Umbilical cord (tissue), 2 donors: ENCODE measurements around the gene GGT7. TPM values are rescaled to one million over a fixed set of nuclear protein-coding genes. Genes with fewer than 3 reads are reported as not detected.
"Not testable (repeated sequence)": the region's sequence is repeated elsewhere in the genome, so short reads cannot be mapped to it uniquely, and the experiment has no call there.

Experiments
- DNase-seq: peaks from one replicate; pipeline ENCODE4 v3.0.0-alpha.2; 2015; ENCODE audit warnings: low spot score
- total RNA-seq: library from RNA; depleted of rRNA; stranded (reverse); fragments of >200 nt; gene quantifications from one replicate; pipeline ENCODE4 v1.2.3, GENCODE V29; 2014; ENCODE audit warnings: low replicate concordance; ENCODE audit not compliant: insufficient read depth

Gene GGT7
- total RNA-seq, 1 donor from 2014 or later = 10.4 TPM

GRCh38 chr20:34848597-34848996 is 24.1 kb downstream of the GGT7 start:
- no peak for DNase-seq

GRCh38 chr20:34843421-34843820 is 29.2 kb downstream of the GGT7 start:
- DNase-seq = no peak

GRCh38 chr20:34842143-34842542 is 30.5 kb downstream of the GGT7 start:
- DNase-seq = no peak

GRCh38 chr20:34834459-34834893 is 38.2 kb downstream of the GGT7 start:
- DNase-seq = peak; percentile 29

- no peak for DNase-seq
These were observed 40.7 kb downstream of the GGT7 start for GRCh38 chr20:34831936-34832335.

- DNase-seq = no peak
These were observed 43.5 kb downstream of the GGT7 start for GRCh38 chr20:34829191-34829590.

GRCh38 chr20:34825530-34826362 is 46.9 kb downstream of the GGT7 start, which contains the start of gene NCOA6:
Gene NCOA6, minus strand, starts transcription at chr20:34825651. Its CDS starts 43,296 bp downstream, at chr20:34782355.
- DNase-seq = peak; percentile 77

GRCh38 chr20:34824806-34825529 is 47.7 kb downstream of the GGT7 start:
- peak; percentile 61 for DNase-seq

- DNase-seq = peak; percentile 67
These were observed 48.2 kb downstream of the GGT7 start for GRCh38 chr20:34824452-34824805.

GRCh38 chr20:34824026-34824425 is 48.6 kb downstream of the GGT7 start:
- no peak for DNase-seq

GRCh38 chr20:34820805-34821578 is 51.7 kb downstream of the GGT7 start:
- no peak for DNase-seq

GRCh38 chr20:34817801-34818200 is 54.9 kb downstream of the GGT7 start:
- no peak for DNase-seq

- no peak for DNase-seq
These were observed 55.6 kb downstream of the GGT7 start for GRCh38 chr20:34817072-34817471.

- DNase-seq = no peak
These were observed 57.0 kb downstream of the GGT7 start for GRCh38 chr20:34815636-34816035.

- no peak for DNase-seq
These were observed 64.1 kb downstream of the GGT7 start for GRCh38 chr20:34808583-34808982.

GRCh38 chr20:34807944-34808465 is 64.7 kb downstream of the GGT7 start:
- DNase-seq = not testable (repeated sequence)

- no peak for DNase-seq
These were observed 66.4 kb downstream of the GGT7 start for GRCh38 chr20:34806255-34806654.

GRCh38 chr20:34798871-34799270 is 73.8 kb downstream of the GGT7 start:
- DNase-seq = no peak

- no peak for DNase-seq
These were observed 74.3 kb downstream of the GGT7 start for GRCh38 chr20:34798328-34798727.

GRCh38 chr20:34797012-34797995 is 75.4 kb downstream of the GGT7 start:
- DNase-seq = no peak
